ENCODE results near the gene REXO1.
"Not testable (repeated sequence)": the region's sequence is repeated elsewhere in the genome, so short reads cannot be mapped to it uniquely, and the experiment has no call there.

REXO1 gene, protein sequence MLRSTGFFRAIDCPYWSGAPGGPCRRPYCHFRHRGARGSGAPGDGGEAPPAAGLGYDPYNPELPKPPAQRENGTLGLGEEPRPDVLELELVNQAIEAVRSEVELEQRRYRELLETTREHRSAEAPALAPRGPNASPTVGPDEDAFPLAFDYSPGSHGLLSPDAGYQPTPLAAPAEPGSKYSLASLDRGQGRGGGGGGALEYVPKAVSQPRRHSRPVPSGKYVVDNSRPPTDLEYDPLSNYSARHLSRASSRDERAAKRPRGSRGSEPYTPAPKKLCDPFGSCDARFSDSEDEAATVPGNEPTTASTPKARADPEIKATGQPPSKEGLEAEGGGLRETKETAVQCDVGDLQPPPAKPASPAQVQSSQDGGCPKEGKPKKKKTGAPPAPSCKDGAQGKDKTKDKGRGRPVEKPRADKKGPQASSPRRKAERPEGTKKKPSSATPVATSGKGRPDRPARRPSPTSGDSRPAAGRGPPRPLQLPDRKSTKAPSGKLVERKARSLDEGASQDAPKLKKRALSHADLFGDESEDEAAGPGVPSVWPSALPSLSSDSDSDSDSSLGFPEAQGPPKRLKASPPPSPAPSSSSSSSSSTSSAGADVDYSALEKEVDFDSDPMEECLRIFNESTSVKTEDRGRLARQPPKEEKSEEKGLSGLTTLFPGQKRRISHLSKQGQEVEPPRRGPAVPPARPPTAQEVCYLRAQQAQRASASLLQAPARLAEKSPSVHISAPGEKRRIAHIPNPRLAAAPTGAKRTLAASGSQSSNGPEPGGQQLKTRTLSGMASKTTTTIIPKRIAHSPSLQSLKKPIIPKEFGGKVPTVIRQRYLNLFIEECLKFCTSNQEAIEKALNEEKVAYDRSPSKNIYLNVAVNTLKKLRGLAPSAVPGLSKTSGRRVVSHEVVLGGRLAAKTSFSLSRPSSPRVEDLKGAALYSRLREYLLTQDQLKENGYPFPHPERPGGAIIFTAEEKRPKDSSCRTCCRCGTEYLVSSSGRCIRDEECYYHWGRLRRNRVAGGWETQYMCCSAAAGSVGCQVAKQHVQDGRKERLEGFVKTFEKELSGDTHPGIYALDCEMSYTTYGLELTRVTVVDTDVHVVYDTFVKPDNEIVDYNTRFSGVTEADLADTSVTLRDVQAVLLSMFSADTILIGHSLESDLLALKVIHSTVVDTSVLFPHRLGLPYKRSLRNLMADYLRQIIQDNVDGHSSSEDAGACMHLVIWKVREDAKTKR

DNA sequence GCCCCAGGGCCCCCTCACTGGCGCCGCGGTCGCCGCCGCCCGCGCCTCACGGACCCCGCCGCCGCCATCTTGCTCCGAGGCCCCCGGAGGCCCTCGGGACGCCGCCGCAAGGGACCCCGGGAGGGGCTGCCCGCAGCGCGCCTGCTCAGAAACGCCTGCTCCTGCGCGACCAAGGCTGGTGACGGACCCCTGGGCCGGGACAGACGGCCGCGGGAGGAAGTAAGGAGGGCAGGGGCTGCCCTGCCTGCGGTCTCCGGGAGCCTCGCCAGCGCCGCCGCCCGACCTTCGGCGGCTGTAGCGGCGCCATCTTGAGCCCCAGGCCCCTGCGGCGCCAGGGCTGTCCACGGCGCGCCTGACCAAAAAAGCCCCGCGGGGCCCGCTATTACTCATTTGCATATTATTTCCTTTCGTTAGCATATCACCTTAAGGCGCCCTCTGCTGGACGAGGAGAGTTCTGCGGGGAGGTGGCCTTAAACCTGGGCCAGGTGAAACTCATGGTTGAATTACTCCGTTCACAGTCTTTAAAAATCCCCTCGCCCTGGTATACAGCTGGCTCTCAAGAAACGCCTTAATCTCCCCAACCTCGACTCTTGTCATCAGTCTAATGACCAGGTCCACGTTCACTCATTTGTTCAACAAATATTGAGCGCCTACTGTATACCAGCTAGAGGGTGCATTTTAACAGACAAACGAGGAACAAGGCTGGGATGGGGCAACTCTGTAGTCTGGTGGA is at the start of gene REXO1:
Gene REXO1 (minus strand): TSS at position 85 of the 733 bp plus-strand sequence. CDS start 125 bp downstream, outside the sequence.
- peak; percentile 59 for DNase-seq (ENCODE audit: low read depth)
- peak within 1 kb of the TSS; percentile 92 for H3K4me3 ChIP-seq (ENCODE audit: low read length)
- TF ChIP-seq, protein P1, sequence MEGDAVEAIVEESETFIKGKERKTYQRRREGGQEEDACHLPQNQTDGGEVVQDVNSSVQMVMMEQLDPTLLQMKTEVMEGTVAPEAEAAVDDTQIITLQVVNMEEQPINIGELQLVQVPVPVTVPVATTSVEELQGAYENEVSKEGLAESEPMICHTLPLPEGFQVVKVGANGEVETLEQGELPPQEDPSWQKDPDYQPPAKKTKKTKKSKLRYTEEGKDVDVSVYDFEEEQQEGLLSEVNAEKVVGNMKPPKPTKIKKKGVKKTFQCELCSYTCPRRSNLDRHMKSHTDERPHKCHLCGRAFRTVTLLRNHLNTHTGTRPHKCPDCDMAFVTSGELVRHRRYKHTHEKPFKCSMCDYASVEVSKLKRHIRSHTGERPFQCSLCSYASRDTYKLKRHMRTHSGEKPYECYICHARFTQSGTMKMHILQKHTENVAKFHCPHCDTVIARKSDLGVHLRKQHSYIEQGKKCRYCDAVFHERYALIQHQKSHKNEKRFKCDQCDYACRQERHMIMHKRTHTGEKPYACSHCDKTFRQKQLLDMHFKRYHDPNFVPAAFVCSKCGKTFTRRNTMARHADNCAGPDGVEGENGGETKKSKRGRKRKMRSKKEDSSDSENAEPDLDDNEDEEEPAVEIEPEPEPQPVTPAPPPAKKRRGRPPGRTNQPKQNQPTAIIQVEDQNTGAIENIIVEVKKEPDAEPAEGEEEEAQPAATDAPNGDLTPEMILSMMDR (conservative IDR thresholded peaks at IDR 0.05; ENCODE audit: low read depth, low read length), result peak; percentile 93

DNA sequence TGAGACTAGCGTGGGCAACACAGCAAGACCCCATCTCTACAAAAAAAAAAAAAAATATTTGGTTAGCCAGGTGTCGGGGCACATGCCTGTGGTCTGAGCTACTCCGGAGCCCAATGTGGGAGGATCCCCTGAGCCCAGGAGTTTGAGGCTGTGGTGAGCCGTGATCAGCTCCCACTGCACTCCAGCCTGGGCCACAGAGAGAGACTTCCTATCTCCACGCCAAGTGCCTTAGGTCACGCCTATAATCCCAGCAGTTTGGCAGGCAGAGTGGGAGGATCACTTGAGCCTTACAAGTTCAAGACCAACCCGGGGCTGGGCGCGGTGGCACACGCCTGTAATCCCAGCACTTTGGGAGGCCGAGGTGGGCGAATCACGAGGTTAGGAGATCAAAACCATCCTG is 48.2 kb upstream of the REXO1 start:
- H3K4me3 ChIP-seq (ENCODE audit: low read length), result no peak overlapping the region
- DNase-seq (ENCODE audit: low read depth), result no peak
- TF ChIP-seq, protein P1 (conservative IDR thresholded peaks at IDR 0.05; ENCODE audit: low read depth, low read length), result no peak

DNA sequence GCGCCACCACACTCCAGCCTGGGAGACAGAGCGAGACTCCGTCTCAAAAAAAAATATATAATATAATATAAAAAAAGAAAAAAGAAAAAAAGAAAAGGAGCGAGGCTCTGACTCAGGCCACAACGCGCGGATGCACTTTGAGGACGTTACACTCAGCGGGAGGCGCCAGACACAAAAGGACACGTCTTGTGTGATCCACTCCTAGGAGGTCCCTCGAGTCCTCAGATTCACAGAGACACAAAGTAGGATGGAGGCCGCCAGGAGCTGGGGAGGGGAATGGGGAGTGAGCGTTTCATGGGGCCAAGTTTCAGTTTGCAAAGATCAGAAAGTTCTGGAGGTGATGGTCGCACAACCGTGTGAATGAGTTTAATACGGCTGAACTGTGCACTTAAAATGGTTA is 45.5 kb upstream of the REXO1 start:
- DNase-seq (ENCODE audit: low read depth), result no peak
- TF ChIP-seq, protein P1 (conservative IDR thresholded peaks at IDR 0.05; ENCODE audit: low read depth, low read length), result no peak
- H3K4me3 ChIP-seq (ENCODE audit: low read length), result no peak overlapping the region

DNA sequence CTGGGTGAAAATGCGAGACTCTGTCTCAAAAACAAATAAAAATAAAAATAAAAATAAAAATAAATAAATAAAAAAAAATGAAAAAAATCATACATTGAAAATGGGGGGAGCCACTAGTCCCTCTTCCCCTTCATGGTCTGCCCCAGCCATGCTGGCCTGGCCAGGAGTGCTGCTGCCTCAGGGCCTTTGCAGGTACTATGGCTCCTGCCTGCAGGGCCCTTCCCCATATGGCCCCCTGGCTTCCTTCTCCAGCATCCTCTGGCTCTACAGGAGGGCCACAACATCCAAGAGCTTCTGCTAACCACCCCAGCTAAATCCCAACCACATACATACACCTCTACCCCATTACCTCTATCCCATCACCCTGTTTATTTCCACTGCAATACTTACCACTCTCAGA is 41.6 kb upstream of the REXO1 start:
- H3K4me3 ChIP-seq (ENCODE audit: low read length), result no peak overlapping the region
- no peak for DNase-seq (ENCODE audit: low read depth)
- TF ChIP-seq, protein P1 (conservative IDR thresholded peaks at IDR 0.05; ENCODE audit: low read depth, low read length), result no peak

DNA sequence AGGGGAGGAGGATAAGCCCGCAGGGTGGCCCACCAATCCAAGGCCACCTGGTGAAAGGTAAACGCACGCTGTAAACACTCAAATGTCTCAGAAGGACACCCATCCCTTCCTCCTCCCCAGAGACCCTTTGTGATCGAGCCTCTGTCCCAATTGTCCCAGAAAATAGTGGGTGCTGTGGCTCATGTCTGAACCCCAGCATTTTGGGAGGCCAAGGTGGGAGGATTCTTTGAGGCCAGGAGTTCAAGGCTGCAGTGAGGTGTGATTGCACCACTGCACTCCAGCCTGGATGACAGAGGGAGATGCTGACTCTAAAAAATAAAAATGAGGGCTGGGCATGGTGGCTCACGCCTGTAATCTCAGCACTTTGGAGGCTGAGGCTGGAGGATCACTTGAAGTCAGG is 40.1 kb upstream of the REXO1 start:
- no peak overlapping the region for H3K4me3 ChIP-seq (ENCODE audit: low read length)
- TF ChIP-seq, protein P1 (conservative IDR thresholded peaks at IDR 0.05; ENCODE audit: low read depth, low read length), result no peak
- DNase-seq (ENCODE audit: low read depth), result no peak

DNA sequence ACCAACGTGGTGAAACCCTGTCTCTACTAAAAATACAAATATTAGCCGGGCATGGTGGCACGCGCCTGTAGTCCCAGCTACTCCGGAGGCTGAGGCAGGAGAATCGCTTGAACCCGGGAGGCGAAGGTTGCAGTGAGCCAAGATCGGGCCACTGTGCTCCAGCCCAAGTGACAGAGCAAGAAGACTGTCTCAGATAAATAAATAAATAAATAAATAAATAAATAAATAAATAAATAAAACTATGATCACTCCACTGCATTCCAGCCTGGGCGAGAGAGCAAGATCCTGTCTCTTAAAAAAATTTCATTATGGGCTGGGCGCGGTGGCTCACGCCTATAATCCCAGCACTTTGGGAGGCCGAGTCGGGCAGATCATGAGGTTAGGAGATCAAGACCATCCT is 38.1 kb upstream of the REXO1 start:
- H3K4me3 ChIP-seq (ENCODE audit: low read length); DNase-seq (ENCODE audit: low read depth): not testable (repeated sequence)

DNA sequence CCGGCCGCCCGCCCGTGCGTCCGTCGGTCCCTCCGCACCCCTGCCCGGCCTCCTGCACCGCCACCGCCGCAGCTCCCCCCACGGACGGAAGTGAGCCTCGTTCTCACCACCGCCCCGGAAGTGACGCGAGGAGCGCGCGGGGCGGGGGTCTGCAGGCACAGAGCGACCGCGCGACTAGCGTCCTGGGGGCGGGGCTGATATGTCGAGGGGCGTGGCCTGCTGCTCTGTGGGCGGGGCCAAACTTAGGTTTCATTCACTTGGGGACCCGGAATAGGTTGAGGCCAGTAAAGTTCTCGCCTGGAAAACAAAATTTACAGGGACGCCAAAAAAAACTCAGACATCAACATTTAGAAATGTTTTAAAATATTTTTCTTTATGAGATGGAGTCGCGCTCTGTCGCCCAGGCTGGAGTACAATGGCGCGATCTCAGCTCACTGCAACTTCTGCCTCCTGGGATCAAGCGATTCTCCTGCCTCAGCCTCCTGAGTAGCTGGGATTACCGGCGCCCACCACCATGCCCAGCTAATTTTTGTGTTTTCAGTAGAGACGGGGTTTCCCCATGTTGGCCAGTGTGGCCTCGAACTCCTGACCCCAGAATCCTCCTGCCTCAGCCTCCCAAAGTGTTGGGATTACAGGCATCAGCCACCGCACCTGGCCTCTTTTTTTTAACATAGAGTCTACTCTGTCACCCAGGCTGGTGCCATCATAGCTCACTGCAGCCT is 37.3 kb upstream of the REXO1 start, which contains the start of gene ABHD17A:
Gene ABHD17A (minus strand): TSS at position 99 of the 722 bp plus-strand sequence. CDS start 3,930 bp downstream, outside the sequence.
- peak within 1 kb of the TSS; percentile 86 for H3K4me3 ChIP-seq (ENCODE audit: low read length)

More for the DNA sequence above, 37.3 kb upstream of the REXO1 start, which contains the start of gene ABHD17A:
- peak; percentile 64 for DNase-seq (ENCODE audit: low read depth)

All from retinal pigment epithelial cell (primary cell).